Suprapubic skin (tissue), 4 donors: ENCODE results near the gene CNTN6.

Source experiments
- EP300 ChIP-seq: sonication (generic); formaldehyde crosslinking; IDR thresholded peaks from one replicate; pipeline ENCODE4 v1.6.1; 2017; ENCODE audit warnings: antibody characterized with exemption
- POLR2A ChIP-seq, 2 donors: fragments of 450-650 bp; IDR thresholded peaks; one replicate each; pipeline ENCODE4 v1.6.1; 2017; ENCODE audit warnings: antibody characterized with exemption in 2 of 2, mild to moderate bottlenecking in 2 of 2, moderate library complexity in 2 of 2
- POLR2AphosphoS5 ChIP-seq, 3 donors: sonication (generic); formaldehyde crosslinking; IDR thresholded peaks; one replicate each; pipeline ENCODE4 v1.6.1; 2017; ENCODE audit warnings: antibody characterized with exemption in 3 of 3
- TF ChIP-seq, protein P1 (sequence below), 2 donors: fragments of 200-600 bp in 1 of 2; fragments of 450-650 bp in 1 of 2; sonication (generic) in 1 of 2; IDR thresholded peaks; one replicate each; pipeline ENCODE4 v1.5.1; 2016 to 2019; ENCODE audit warnings: antibody characterized with exemption in 2 of 2, mild to moderate bottlenecking in 1 of 2, moderate library complexity in 1 of 2

DNA sequence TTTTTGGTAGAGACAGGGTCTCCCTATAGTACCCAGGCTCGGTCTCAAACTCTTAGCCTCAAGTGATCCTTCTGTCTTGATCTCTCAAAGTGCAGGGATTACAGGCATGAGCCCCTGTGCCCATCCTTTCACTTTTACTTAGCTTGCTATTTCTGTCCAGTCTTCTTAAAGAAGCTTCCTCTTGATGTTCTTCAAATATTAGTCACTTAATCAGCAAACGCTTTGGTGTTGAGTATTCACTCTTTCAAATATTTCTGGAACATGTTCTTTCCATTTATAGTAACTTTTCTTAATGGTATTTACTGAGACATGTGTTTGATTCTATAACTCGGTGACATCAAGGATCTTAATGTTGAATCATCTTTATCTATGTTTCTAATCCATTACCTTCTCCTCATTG, 122.1 kb downstream of the CNTN6 start:
- TF ChIP-seq, protein P1, sequence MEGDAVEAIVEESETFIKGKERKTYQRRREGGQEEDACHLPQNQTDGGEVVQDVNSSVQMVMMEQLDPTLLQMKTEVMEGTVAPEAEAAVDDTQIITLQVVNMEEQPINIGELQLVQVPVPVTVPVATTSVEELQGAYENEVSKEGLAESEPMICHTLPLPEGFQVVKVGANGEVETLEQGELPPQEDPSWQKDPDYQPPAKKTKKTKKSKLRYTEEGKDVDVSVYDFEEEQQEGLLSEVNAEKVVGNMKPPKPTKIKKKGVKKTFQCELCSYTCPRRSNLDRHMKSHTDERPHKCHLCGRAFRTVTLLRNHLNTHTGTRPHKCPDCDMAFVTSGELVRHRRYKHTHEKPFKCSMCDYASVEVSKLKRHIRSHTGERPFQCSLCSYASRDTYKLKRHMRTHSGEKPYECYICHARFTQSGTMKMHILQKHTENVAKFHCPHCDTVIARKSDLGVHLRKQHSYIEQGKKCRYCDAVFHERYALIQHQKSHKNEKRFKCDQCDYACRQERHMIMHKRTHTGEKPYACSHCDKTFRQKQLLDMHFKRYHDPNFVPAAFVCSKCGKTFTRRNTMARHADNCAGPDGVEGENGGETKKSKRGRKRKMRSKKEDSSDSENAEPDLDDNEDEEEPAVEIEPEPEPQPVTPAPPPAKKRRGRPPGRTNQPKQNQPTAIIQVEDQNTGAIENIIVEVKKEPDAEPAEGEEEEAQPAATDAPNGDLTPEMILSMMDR (IDR thresholded peaks at IDR 0.05), result no peak
- TF ChIP-seq POLR2A (IDR thresholded peaks at IDR 0.05), result no peak
- TF ChIP-seq EP300, result no peak
- no peak for TF ChIP-seq POLR2AphosphoS5 (IDR thresholded peaks at IDR 0.05)
